ENCODE measurements around the gene TOP3A. TPM values are rescaled to one million over a fixed set of nuclear protein-coding genes. Genes with fewer than 3 reads are reported as not detected.
"Not testable (repeated sequence)": the region's sequence is repeated elsewhere in the genome, so short reads cannot be mapped to it uniquely, and the experiment has no call there.

Gene TOP3A
- total and polyA plus RNA-seq, 4 experiments from 2014 or later: 6.2 to 55.2 (median 31.5) TPM

DNA sequence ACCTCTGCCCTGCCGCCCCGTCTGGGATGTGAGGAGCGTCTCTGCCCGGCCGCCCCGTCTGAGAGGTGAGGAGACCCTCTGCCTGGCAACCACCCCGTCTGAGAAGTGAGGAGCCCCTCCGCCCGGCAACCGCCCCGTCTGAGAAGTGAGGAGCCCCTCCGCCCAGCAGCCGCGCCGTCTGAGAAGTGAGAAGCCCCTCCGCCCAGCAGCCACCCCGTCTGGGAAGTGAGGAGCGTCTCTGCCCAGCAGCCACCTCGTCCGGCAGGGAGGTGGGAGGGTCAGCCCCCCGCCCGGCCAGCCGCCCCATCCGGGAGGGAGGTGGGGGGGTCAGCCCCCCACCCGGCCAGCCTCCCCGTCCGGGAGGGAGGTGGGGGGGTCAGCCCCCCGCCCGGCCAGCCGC lies 16.7 kb downstream of the TOP3A start:
- H3K27me3 Mint-ChIP-seq; H3K27ac Mint-ChIP-seq; H3K27ac ChIP-seq (ENCODE audit: low read depth, low read length); H3K4me1 ChIP-seq (ENCODE audit: insufficient read depth, low read length); H3K9me3 ChIP-seq (ENCODE audit: control insufficient read depth in 1 of 2, low read length in 2 of 2); POLR2A ChIA-PET (ENCODE audit: partially characterized antibody); H3K4me1 Mint-ChIP-seq; H3K9me3 Mint-ChIP-seq; H3K27me3 ChIP-seq (ENCODE audit: insufficient read depth, low read length); CTCF ChIA-PET (ENCODE audit: partially characterized antibody); H3K4me3 ChIP-seq (ENCODE audit: low read length in 2 of 2); H3K4me3 Mint-ChIP-seq; intact Hi-C loops (cut with micrococcal nuclease); DNase-seq: not testable (repeated sequence)
- peaks cover 36% of the 10 kb centered on the region for H3K36me3 ChIP-seq (ENCODE audit: insufficient read depth, low read length)
- H3K36me3 Mint-ChIP-seq: peaks cover 39 to 53% of the 10 kb centered on the region in 2 donors

- peaks cover 42% of the 10 kb centered on the region for H3K36me3 ChIP-seq (ENCODE audit: insufficient read depth, low read length)
- H3K27me3 Mint-ChIP-seq: no peaks in the 10 kb centered on the region
- H3K4me1 ChIP-seq (ENCODE audit: insufficient read depth, low read length): no peaks in the 10 kb centered on the region
- H3K27me3 ChIP-seq (ENCODE audit: insufficient read depth, low read length): no peaks in the 10 kb centered on the region
- DNase-seq: no peak
- H3K9me3 ChIP-seq (ENCODE audit: control insufficient read depth in 1 of 2, low read length in 2 of 2): no peaks in the 10 kb centered on the region
- ChIA-PET CTCF (ENCODE audit: partially characterized antibody) (no interaction called here), POLR2A (ENCODE audit: partially characterized antibody) (no interaction called here)
- no peaks in the 10 kb centered on the region for H3K9me3 Mint-ChIP-seq
- no peak overlapping the region for H3K4me3 ChIP-seq (ENCODE audit: low read length in 2 of 2)
- intact Hi-C loops (cut with micrococcal nuclease): no loop called here
- no peak overlapping the region for H3K4me3 Mint-ChIP-seq
- H3K27ac ChIP-seq (ENCODE audit: low read depth, low read length): no peak overlapping the region
- no peaks in the 10 kb centered on the region for H3K4me1 Mint-ChIP-seq
- peak overlapping the region in 3 of 7 donors; percentile 23 to 47 (median 31) for H3K27ac Mint-ChIP-seq
- H3K36me3 Mint-ChIP-seq: peaks cover 36 to 66% of the 10 kb centered on the region in 2 donors
Observed at GRCh38 chr17:18291718-18292540, 22.9 kb downstream of the TOP3A start.

GRCh38 chr17:18285296-18285695 lies 29.5 kb downstream of the TOP3A start:
- Mint-ChIP-seq H3K9me3 (no peaks in the 10 kb centered on the region), H3K27ac (no peak overlapping the region), H3K4me1 (no peaks in the 10 kb centered on the region), H3K4me3 (no peak overlapping the region), H3K36me3 (peaks cover 52 to 79% of the 10 kb centered on the region in 2 donors), H3K27me3 (no peaks in the 10 kb centered on the region)
- ChIA-PET CTCF (ENCODE audit: partially characterized antibody) (interaction anchor here (0.7 to 1.1 kb wide), 2 partner anchors 11 to 1307 kb away, joined by 3 read pairs; no protein-coding TSS in a partner anchor), POLR2A (ENCODE audit: partially characterized antibody) (no interaction called here)
- Histone ChIP-seq H3K4me1 (ENCODE audit: insufficient read depth, low read length) (no peaks in the 10 kb centered on the region), H3K4me3 (ENCODE audit: low read length in 2 of 2) (no peak overlapping the region), H3K27me3 (ENCODE audit: insufficient read depth, low read length) (no peaks in the 10 kb centered on the region), H3K27ac (ENCODE audit: low read depth, low read length) (no peak overlapping the region), H3K9me3 (ENCODE audit: control insufficient read depth in 1 of 2, low read length in 2 of 2) (no peaks in the 10 kb centered on the region), H3K36me3 (ENCODE audit: insufficient read depth, low read length) (peaks cover 63% of the 10 kb centered on the region)
- no peak for DNase-seq
- intact Hi-C loops (cut with micrococcal nuclease): no loop called here

GRCh38 chr17:18281788-18282187 lies 33.0 kb downstream of the TOP3A start:
- Histone ChIP-seq H3K27ac (ENCODE audit: low read depth, low read length) (no peak overlapping the region), H3K27me3 (ENCODE audit: insufficient read depth, low read length) (no peaks in the 10 kb centered on the region), H3K4me3 (ENCODE audit: low read length in 2 of 2) (no peak overlapping the region), H3K4me1 (ENCODE audit: insufficient read depth, low read length) (no peaks in the 10 kb centered on the region), H3K36me3 (ENCODE audit: insufficient read depth, low read length) (peaks cover 68% of the 10 kb centered on the region), H3K9me3 (ENCODE audit: control insufficient read depth in 1 of 2, low read length in 2 of 2) (no peaks in the 10 kb centered on the region)
- H3K4me3 Mint-ChIP-seq: no peak overlapping the region
- H3K4me1 Mint-ChIP-seq: no peaks in the 10 kb centered on the region
- peaks cover 43 to 70% of the 10 kb centered on the region in 2 donors for H3K36me3 Mint-ChIP-seq
- H3K9me3 Mint-ChIP-seq: no peaks in the 10 kb centered on the region
- no peak for DNase-seq
- ChIA-PET POLR2A (ENCODE audit: partially characterized antibody) (no interaction called here), CTCF (ENCODE audit: partially characterized antibody) (no interaction called here)
- H3K27ac Mint-ChIP-seq: peak overlapping the region in 1 of 7 donors; percentile 47
- H3K27me3 Mint-ChIP-seq: no peaks in the 10 kb centered on the region
- intact Hi-C loops (cut with micrococcal nuclease): no loop called here

GRCh38 chr17:18280766-18281371 lies 33.9 kb downstream of the TOP3A start:
- no peak overlapping the region for H3K4me3 Mint-ChIP-seq
- CTCF ChIA-PET (ENCODE audit: partially characterized antibody): no interaction called here
- intact Hi-C loops (cut with micrococcal nuclease): no loop called here
- POLR2A ChIA-PET (ENCODE audit: partially characterized antibody): no interaction called here
- H3K27ac Mint-ChIP-seq: no peak overlapping the region
- Histone ChIP-seq H3K27ac (ENCODE audit: low read depth, low read length) (no peak overlapping the region), H3K4me1 (ENCODE audit: insufficient read depth, low read length) (no peaks in the 10 kb centered on the region), H3K9me3 (ENCODE audit: control insufficient read depth in 1 of 2, low read length in 2 of 2) (no peaks in the 10 kb centered on the region), H3K4me3 (ENCODE audit: low read length in 2 of 2) (no peak overlapping the region), H3K27me3 (ENCODE audit: insufficient read depth, low read length) (no peaks in the 10 kb centered on the region), H3K36me3 (ENCODE audit: insufficient read depth, low read length) (peaks cover 75% of the 10 kb centered on the region)
- peaks cover 39 to 72% of the 10 kb centered on the region in 2 donors for H3K36me3 Mint-ChIP-seq
- H3K9me3 Mint-ChIP-seq: no peaks in the 10 kb centered on the region
- no peaks in the 10 kb centered on the region for H3K27me3 Mint-ChIP-seq
- DNase-seq: no peak
- H3K4me1 Mint-ChIP-seq: no peaks in the 10 kb centered on the region

DNA sequence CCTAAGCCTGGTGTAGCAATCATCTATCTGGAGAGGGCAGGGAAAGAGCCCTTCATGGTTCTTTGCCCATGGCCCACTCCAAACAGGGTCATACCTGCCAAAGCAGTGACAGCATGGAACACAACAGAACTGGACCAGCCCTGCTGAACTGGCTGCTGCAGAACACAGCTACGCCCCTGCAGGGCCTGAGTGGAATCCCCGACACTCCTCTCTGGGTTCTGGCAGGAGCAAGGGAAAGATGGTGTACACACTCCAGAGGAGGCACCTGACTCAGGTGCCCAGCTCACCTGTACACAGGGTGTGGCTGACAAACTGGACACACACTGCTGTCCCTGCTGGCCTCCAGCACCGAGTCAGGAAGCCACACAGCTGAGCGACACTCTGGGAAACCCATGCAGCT lies 34.5 kb downstream of the TOP3A start:
- Histone ChIP-seq H3K9me3 (ENCODE audit: control insufficient read depth in 1 of 2, low read length in 2 of 2) (no peaks in the 10 kb centered on the region), H3K4me1 (ENCODE audit: insufficient read depth, low read length) (no peaks in the 10 kb centered on the region), H3K27me3 (ENCODE audit: insufficient read depth, low read length) (no peaks in the 10 kb centered on the region), H3K4me3 (ENCODE audit: low read length in 2 of 2) (no peak overlapping the region), H3K27ac (ENCODE audit: low read depth, low read length) (no peak overlapping the region), H3K36me3 (ENCODE audit: insufficient read depth, low read length) (peaks cover 69% of the 10 kb centered on the region)
- intact Hi-C loops (cut with micrococcal nuclease): no loop called here
- DNase-seq: no peak
- peaks cover 34 to 65% of the 10 kb centered on the region in 2 donors for H3K36me3 Mint-ChIP-seq
- no peak overlapping the region for H3K4me3 Mint-ChIP-seq
- no peaks in the 10 kb centered on the region for H3K4me1 Mint-ChIP-seq
- ChIA-PET CTCF (ENCODE audit: partially characterized antibody) (no interaction called here), POLR2A (ENCODE audit: partially characterized antibody) (no interaction called here)
- no peaks in the 10 kb centered on the region for H3K9me3 Mint-ChIP-seq
- H3K27me3 Mint-ChIP-seq: no peaks in the 10 kb centered on the region
- no peak overlapping the region for H3K27ac Mint-ChIP-seq

DNA sequence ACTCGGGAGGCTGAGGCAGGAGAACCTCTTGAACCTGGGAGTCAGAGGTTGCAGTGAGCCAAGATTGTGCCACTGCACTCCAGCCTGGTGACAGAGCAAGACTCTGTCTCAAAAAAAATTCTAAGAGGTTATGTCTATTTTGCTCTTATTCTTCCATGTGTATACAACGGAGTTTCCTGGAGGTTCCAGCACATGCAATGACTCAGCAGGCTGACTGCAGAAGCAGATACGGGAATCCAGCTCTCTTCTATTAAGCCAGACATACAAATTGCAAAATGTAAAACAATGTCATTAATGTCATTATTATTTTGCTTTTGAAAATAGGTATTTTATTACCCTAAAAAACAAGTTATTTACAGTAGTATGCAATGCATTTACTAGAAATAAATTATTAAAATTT lies 35.9 kb downstream of the TOP3A start:
- Histone ChIP-seq H3K4me3 (ENCODE audit: low read length in 2 of 2) (no peak overlapping the region), H3K27me3 (ENCODE audit: insufficient read depth, low read length) (no peaks in the 10 kb centered on the region), H3K36me3 (ENCODE audit: insufficient read depth, low read length) (peaks cover 61% of the 10 kb centered on the region), H3K27ac (ENCODE audit: low read depth, low read length) (no peak overlapping the region), H3K4me1 (ENCODE audit: insufficient read depth, low read length) (no peaks in the 10 kb centered on the region), H3K9me3 (ENCODE audit: control insufficient read depth in 1 of 2, low read length in 2 of 2) (no peaks in the 10 kb centered on the region)
- no peak for DNase-seq
- CTCF ChIA-PET (ENCODE audit: partially characterized antibody): no interaction called here
- H3K9me3 Mint-ChIP-seq: no peaks in the 10 kb centered on the region
- H3K36me3 Mint-ChIP-seq: peaks cover 24 to 58% of the 10 kb centered on the region in 2 donors
- H3K4me1 Mint-ChIP-seq: no peaks in the 10 kb centered on the region
- no peak overlapping the region for H3K4me3 Mint-ChIP-seq
- H3K27ac Mint-ChIP-seq: no peak overlapping the region
- intact Hi-C loops (cut with micrococcal nuclease): no loop called here
- H3K27me3 Mint-ChIP-seq: no peaks in the 10 kb centered on the region
- POLR2A ChIA-PET (ENCODE audit: partially characterized antibody): no interaction called here
